ENCODE results near the gene SCAF4.

The SCAF4 gene

DNA sequence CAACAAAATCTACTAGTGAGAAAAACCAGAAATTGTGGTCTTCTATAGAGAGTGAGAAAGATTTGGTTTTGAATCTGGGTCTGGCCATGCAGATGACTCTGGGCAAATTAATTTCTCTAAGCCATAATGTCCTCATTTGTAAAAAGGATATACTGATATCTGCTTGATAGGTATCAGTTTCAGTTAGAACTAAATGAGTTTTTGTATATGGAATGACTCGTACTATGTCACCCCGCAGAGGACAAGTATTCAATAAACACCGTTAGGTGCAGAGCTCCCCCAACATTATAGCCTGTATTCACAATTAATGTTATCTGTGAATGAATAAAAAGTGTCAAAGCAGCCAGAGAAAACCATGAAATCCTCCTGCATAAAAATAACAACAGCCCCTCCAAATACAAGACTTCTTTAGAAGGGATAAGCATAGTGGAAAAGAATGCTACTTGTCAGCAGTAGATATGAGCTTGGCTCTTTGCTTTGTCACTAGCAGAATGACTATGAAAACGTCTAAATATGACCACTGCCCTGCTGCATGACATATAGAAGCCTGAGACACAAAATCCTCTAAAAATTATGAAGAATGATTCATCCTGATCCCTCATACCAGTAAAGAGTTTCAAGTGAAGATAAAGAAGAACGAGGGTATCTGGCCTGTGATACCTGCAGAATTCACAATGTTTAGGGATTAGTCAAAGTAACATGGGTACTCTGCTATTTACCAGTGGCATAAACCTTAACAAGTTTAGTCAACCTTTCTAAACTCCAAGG lies 17.8 kb downstream of the SCAF4 start:
- DNase-seq (ENCODE audit: low read depth in 2 of 2) = no peak

GRCh38 chr21:31713115-31713514 lies 18.8 kb downstream of the SCAF4 start:
- DNase-seq (ENCODE audit: low read depth in 2 of 2) = no peak

- DNase-seq (ENCODE audit: low read depth in 2 of 2) = no peak
Measured at GRCh38 chr21:31711745-31712285, 20.1 kb downstream of the SCAF4 start.

DNA sequence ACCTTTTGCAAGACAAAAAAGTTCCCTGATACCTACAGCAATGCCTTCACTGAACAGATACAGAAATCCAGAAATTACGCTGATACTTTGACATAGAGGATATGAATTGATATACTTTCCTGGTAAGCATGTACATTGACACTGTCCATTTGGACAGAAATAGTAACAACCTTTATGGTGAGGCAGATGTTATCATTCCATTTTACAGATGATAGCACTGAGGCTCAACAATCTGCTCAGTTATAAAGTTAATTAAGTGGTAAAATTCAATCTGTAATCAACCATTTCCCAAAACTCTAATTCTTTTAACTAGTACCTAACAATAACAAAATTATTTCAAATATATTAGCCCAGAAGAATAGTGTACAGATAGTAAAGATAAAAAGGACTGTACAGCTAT lies 20.6 kb downstream of the SCAF4 start:
- DNase-seq (ENCODE audit: low read depth in 2 of 2) = no peak

GRCh38 chr21:31710586-31710985 lies 21.3 kb downstream of the SCAF4 start:
- DNase-seq (ENCODE audit: low read depth in 2 of 2) = peak; percentile 53 to 54

- DNase-seq (ENCODE audit: low read depth in 2 of 2) = no peak
Measured at GRCh38 chr21:31708541-31708940, 23.4 kb downstream of the SCAF4 start.

DNA sequence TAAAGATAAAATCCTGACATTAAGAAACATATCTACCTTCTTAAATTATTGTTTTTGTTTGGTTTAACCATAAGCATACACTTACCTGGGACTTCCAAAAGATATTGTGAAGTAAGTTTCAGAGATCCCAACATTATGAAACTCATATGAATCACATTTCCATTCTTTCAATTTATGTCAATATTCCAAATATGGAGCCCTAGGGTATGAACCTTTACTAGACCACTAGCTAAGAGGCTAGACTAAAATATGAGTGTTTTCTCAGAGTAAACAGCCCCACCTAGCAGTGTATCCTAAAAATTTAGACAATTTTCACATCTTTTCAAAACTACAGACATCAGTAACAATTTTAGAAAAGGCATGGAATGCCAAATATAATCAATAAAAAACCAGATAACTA lies 24.4 kb downstream of the SCAF4 start:
- DNase-seq (ENCODE audit: low read depth in 2 of 2) = no peak

DNA sequence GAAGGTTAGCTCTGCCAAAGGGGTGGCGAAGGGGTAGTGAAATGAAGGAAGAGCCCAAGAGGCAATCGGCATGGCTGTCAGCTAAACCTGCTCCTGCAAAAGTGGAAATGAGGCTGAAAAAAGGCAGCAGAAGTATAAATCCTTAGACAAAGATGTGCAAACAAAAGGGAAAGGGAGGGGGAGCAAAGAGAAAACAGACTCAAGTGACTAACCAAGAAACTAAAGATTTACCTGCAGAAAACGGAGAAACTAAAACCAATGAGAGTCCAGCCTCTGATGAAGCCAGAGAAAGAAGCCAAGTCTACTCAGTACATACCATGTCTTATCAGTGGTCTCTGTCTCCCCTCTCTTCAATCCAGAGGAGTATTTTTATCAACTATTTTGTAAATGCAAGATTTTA lies 25.4 kb downstream of the SCAF4 start:
- no peak for DNase-seq (ENCODE audit: low read depth in 2 of 2)

DNA sequence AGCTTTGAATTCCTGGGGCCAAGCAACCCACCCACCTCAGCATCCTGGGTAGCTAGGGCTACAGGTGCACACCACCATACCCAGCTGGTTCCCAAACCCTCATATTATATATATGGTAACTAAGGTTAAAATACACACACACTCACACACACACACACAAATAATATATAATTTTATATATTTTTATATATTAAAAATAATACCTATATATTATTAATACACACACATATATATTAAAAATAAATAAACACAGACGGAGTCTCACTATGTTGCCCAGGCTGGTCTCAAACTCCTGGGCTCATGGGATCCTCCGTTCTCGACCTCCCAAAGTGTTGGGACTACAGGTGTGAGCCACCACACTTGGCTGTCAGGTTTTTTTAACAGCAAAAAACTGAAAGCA lies 31.9 kb downstream of the SCAF4 start:
- no peak for DNase-seq (ENCODE audit: low read depth in 2 of 2)

- no peak for DNase-seq (ENCODE audit: low read depth in 2 of 2)
Measured at GRCh38 chr21:31698461-31698860, 33.5 kb downstream of the SCAF4 start.

GRCh38 chr21:31696424-31696823 lies 35.5 kb downstream of the SCAF4 start:
- DNase-seq (ENCODE audit: low read depth in 2 of 2) = no peak

DNA sequence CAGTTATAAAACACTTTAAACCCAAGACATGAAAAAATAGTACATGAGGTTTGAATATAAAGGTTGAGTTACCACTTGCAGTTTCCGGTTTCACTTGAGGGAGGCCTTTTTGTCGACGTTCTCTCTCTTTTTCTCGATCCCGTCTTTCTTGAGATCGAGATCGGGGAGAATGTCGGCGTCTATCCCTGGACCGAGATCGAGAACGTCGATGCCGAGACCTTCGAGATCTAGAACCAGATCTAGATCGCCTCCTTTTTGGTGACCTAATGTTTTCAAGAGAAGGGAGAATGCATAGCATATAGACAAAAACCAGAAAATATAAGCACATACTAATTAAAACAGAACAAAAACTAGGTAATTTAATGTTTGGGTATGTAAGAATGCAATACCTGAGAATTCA lies 38.7 kb downstream of the SCAF4 start:
- DNase-seq (ENCODE audit: low read depth in 2 of 2) = no peak

DNA sequence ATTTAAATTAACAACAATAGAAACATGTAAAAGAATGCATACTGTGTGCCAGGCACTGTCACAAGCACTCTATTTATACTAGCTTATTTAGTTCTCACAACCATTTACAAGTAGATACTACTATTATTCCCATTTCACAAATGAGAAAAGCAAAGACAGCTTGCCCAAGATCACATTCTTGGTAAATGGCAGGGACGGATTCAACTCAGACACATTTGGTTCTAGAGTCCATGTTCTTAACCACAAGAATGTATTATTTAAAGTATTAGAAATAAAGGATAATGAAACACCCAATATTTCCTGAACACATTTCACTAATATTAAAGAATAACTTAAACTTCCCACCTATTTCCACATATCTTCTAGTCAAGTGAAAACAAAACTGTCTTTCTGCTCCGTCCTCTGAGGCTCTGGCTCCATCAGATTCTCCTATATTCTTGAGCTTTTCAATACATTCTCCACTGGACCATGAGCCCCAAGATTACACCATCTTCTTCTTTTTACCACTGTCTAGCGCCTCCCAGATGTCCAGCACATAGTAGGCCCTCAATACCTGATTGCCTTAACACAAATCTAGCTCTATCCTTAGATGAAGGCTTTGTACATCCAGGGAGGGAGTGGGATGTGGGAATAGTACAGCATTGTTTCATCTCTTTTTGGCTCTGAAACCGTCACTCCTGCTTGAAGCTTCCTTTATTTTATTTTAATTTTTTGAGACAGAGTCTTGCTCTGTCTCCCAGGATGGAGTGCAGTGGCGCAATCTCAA lies 43.1 kb downstream of the SCAF4 start:
- no peak for DNase-seq (ENCODE audit: low read depth in 2 of 2)

GRCh38 chr21:31687108-31687507 lies 44.8 kb downstream of the SCAF4 start:
- DNase-seq (ENCODE audit: low read depth in 2 of 2) = no peak

GRCh38 chr21:31686272-31686915 lies 45.5 kb downstream of the SCAF4 start:
- DNase-seq (ENCODE audit: low read depth in 2 of 2) = no peak

GRCh38 chr21:31684918-31685317 lies 47.0 kb downstream of the SCAF4 start:
- no peak for DNase-seq (ENCODE audit: low read depth in 2 of 2)

- DNase-seq (ENCODE audit: low read depth in 2 of 2) = no peak
Measured at GRCh38 chr21:31683029-31683428, 48.9 kb downstream of the SCAF4 start.

GRCh38 chr21:31682620-31683019 lies 49.3 kb downstream of the SCAF4 start:
- no peak for DNase-seq (ENCODE audit: low read depth in 2 of 2)

- DNase-seq (ENCODE audit: low read depth in 2 of 2) = no peak
Measured at GRCh38 chr21:31678478-31678877, 53.4 kb downstream of the SCAF4 start.

DNA sequence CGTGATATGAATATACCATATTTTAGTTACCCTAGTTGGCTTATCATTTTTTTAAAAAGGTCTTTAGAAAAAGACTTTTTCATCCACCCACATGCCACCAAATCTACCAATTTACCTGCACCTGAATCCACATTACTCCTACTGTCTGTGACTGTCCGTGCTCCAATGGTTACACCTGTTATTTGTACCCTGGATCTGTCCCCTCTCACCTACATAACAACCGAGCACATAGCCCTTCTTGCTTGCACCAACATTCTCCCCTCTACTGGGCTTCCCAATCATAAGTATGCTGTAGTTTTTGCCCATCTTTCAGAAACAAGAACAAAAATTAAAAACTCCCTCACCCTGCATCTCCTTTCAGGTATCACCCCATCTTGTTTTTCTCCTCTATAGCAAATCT lies 54.9 kb downstream of the SCAF4 start:
- no peak for DNase-seq (ENCODE audit: low read depth in 2 of 2)

- DNase-seq (ENCODE audit: low read depth in 2 of 2) = no peak
Measured at GRCh38 chr21:31675960-31676359, 56.0 kb downstream of the SCAF4 start.

DNA sequence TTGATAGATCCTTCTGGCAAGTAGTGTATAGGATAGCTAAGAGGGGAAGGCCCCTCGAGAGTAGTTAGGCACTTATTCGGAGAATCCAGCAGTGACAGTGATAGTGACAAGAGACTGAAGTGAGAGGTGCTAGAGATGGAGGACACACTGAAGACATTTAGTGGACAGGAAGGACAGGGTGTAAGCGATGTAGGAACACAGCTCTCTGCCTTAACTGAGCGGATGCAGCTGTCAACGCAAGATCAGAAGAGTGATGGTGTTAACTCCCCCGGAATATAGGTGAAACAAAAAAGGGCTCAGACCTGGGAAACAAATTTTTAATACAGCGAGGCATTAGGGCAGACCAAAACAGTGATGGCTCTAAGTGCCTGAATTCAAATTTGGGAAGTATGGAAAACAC lies 56.6 kb downstream of the SCAF4 start:
- no peak for DNase-seq (ENCODE audit: low read depth in 2 of 2)
